Kidney epithelial cell (primary cell): ENCODE results near the gene STEEP1. TPM values are rescaled to one million over a fixed set of nuclear protein-coding genes. Genes with fewer than 3 reads are reported as not detected.

Experiments used
- DNase-seq: peaks from one replicate; pipeline ENCODE4 v3.0.0-alpha.2; 2010; ENCODE audit warnings: low read depth
- H3K27me3 ChIP-seq: 2 replicates; pipeline ENCODE4 v1.6.0; 2011; ENCODE audit warnings: low read length; ENCODE audit not compliant: control insufficient read depth, insufficient read depth
- H3K36me3 ChIP-seq: 2 replicates; pipeline ENCODE4 v1.5.1; 2011; ENCODE audit warnings: low read length; ENCODE audit not compliant: control insufficient read depth, insufficient read depth
- H3K4me3 ChIP-seq: 2 replicates; pipeline ENCODE4 v1.5.1; 2011; ENCODE audit warnings: low read depth, mild to moderate bottlenecking, control low read depth, low read length
- CTCF ChIP-seq: IDR thresholded peaks from 2 replicates; pipeline ENCODE4 v1.5.1; 2011; ENCODE audit warnings: mild to moderate bottlenecking, moderate library complexity, low read length, control low read depth, inconsistent platforms; ENCODE audit not compliant: insufficient read depth, poor library complexity, severe bottlenecking
- total RNA-seq: library from RNA; depleted of rRNA; stranded (reverse); fragments of >200 nt; gene quantifications from 2 replicates; pipeline ENCODE4 v1.2.3, GENCODE V29; 2015

The STEEP1 gene
- total RNA-seq, 1 donor from 2014 or later = 27.4 TPM

GRCh38 chrX:119549327-119550016, 15.7 kb downstream of the STEEP1 start:
- Histone ChIP-seq H3K36me3 (no peaks in the 10 kb centered on the region), H3K27me3 (no peaks in the 10 kb centered on the region), H3K4me3 (no peak overlapping the region)
- no peak for DNase-seq
- no peak for TF ChIP-seq CTCF

GRCh38 chrX:119541188-119541587, 24.0 kb downstream of the STEEP1 start:
- no peaks in the 10 kb centered on the region for H3K27me3 ChIP-seq
- TF ChIP-seq CTCF = no peak
- no peak overlapping the region for H3K4me3 ChIP-seq
- peak; percentile 48 for DNase-seq
- H3K36me3 ChIP-seq = no peaks in the 10 kb centered on the region

GRCh38 chrX:119539872-119540271, 25.3 kb downstream of the STEEP1 start:
- Histone ChIP-seq H3K4me3 (no peak overlapping the region), H3K27me3 (no peaks in the 10 kb centered on the region), H3K36me3 (no peaks in the 10 kb centered on the region)
- TF ChIP-seq CTCF = peak; percentile 2
- DNase-seq = no peak

GRCh38 chrX:119537487-119537886, 27.7 kb downstream of the STEEP1 start:
- Histone ChIP-seq H3K36me3 (no peaks in the 10 kb centered on the region), H3K27me3 (no peaks in the 10 kb centered on the region), H3K4me3 (no peak overlapping the region)
- TF ChIP-seq CTCF = no peak
- no peak for DNase-seq

- no peak for TF ChIP-seq CTCF
- H3K4me3 ChIP-seq = no peak overlapping the region
- H3K27me3 ChIP-seq = no peaks in the 10 kb centered on the region
- no peak for DNase-seq
- H3K36me3 ChIP-seq = no peaks in the 10 kb centered on the region
Observed at GRCh38 chrX:119529345-119530276, 35.6 kb downstream of the STEEP1 start.
